ENCODE measurements around the gene PRDM16. TPM values are rescaled to one million over a fixed set of nuclear protein-coding genes. Genes with fewer than 3 reads are reported as not detected.

The PRDM16 gene
- total RNA-seq, 4 donors from 2014 or later = 5.4 to 13.2 (median 7.7) TPM

DNA sequence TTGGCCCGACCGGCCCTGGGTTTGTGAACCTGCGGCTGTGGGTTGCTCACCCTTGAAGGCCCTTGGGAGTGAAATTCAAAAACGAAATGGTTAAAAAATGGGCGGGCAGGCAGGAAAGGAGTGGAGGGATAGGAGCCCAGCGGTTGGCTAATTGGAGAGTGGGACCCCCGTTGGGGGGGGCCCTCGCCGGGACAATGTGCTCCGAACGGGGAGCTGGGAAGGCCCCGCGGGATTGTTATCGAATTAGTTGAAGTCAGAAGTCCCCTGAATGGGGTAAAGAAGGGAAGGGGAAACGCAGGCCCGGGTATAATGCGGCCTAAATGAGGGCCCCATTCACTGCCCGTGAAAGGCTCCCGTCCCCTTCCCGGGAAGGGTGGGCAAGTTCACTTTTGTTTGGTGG is 135.7 kb downstream of the PRDM16 start:
- H3K36me3 ChIP-seq = no peaks in the 10 kb centered on the region
- no peaks in the 10 kb centered on the region for H3K27me3 ChIP-seq
- no peak for DNase-seq
- H3K4me1 ChIP-seq = no peaks in the 10 kb centered on the region
- TF ChIP-seq, protein P1, sequence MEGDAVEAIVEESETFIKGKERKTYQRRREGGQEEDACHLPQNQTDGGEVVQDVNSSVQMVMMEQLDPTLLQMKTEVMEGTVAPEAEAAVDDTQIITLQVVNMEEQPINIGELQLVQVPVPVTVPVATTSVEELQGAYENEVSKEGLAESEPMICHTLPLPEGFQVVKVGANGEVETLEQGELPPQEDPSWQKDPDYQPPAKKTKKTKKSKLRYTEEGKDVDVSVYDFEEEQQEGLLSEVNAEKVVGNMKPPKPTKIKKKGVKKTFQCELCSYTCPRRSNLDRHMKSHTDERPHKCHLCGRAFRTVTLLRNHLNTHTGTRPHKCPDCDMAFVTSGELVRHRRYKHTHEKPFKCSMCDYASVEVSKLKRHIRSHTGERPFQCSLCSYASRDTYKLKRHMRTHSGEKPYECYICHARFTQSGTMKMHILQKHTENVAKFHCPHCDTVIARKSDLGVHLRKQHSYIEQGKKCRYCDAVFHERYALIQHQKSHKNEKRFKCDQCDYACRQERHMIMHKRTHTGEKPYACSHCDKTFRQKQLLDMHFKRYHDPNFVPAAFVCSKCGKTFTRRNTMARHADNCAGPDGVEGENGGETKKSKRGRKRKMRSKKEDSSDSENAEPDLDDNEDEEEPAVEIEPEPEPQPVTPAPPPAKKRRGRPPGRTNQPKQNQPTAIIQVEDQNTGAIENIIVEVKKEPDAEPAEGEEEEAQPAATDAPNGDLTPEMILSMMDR (IDR thresholded peaks at IDR 0.05) = no peak
- H3K9me3 ChIP-seq = no peaks in the 10 kb centered on the region
- no peak overlapping the region for H3K4me3 ChIP-seq
- no peak overlapping the region for H3K27ac ChIP-seq

DNA sequence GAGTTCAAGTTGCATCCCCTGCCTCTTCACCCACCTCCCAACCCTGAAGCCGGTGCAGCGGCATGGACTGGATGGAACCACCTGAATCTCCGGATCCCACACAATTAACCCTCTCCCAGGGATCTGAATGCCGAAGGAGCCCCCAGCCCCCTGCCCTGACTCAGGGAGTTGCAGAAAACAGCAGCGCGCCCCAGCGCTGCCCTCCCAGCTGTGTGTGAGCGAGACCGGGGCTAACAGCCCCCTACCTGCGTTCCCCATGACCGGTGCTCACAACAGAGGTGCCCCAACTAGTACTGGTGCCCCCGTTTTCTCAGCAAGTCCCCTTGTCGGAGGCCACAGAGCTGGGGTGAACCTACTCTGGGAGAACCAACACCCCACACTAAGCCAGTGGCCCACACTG is 136.8 kb downstream of the PRDM16 start:
- no peak overlapping the region for H3K27ac ChIP-seq
- no peak for DNase-seq
- no peaks in the 10 kb centered on the region for H3K9me3 ChIP-seq
- no peaks in the 10 kb centered on the region for H3K4me1 ChIP-seq
- TF ChIP-seq POLR2A (IDR thresholded peaks at IDR 0.05) = no peak
- TF ChIP-seq, protein P1 (IDR thresholded peaks at IDR 0.05) = no peak
- H3K36me3 ChIP-seq = no peaks in the 10 kb centered on the region
- H3K4me3 ChIP-seq = no peak overlapping the region
- H3K27me3 ChIP-seq = no peaks in the 10 kb centered on the region

DNA sequence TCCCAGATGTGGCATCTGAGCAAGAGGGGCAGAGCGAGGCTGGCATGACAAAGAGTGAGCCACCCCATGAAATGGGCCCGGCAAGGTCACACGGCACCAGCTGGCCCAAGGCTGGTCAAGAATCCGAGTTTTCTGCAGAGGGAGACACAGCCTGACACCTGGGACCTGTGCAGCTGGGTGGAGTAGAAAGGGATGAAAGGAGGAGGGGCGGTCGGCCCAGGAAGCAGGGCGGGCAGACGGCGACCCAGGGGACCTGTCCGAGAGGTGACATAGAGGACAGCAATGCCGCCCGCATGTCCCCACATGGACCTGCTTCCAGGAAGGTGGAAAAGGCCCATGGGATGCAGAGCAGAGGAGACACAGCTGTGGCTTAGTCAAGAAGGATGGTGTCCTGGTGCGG is 137.7 kb downstream of the PRDM16 start:
- Histone ChIP-seq H3K4me3 (no peak overlapping the region), H3K27me3 (no peaks in the 10 kb centered on the region), H3K9me3 (no peaks in the 10 kb centered on the region), H3K4me1 (no peaks in the 10 kb centered on the region), H3K36me3 (no peaks in the 10 kb centered on the region), H3K27ac (no peak overlapping the region)
- no peak for TF ChIP-seq POLR2A (IDR thresholded peaks at IDR 0.05)
- TF ChIP-seq, protein P1 (IDR thresholded peaks at IDR 0.05) = no peak
- DNase-seq = no peak

DNA sequence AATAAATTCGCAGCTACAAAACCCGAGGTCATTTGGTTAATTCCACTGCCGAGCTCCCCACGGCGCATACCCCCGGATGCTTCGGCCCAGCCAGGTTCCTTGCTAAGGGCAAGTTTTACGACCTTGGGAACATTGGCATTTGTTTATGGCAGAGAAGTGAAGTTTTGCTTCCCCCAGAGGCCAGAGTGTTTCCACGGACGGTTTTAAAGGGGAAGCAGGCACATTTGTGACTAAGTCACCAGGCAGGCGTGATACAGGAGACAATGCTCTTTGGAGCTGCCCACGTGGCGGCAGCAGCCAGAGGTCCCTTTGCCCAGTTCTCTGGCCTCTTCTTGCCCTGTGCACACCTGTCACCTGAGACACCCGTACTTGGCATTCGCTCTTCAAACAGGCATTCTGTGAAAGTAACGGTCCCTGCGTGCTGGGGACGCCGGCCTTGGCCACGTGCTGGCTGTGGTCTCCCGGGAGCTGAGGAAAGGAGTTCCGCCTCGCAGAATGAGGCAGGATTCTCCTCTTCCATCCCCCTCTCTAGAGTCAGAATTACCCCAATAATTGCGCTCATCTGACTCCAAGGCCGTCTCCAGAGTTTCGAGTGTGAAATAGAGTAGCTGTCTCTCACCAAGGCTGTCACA is 138.3 kb downstream of the PRDM16 start:
- H3K36me3 ChIP-seq = no peaks in the 10 kb centered on the region
- no peaks in the 10 kb centered on the region for H3K9me3 ChIP-seq
- no peak overlapping the region for H3K4me3 ChIP-seq
- H3K27me3 ChIP-seq = no peaks in the 10 kb centered on the region
- DNase-seq = peak in 1 of 3 donors; percentile 64
- H3K4me1 ChIP-seq = no peaks in the 10 kb centered on the region
- TF ChIP-seq, protein P1 (IDR thresholded peaks at IDR 0.05) = peak in 2 of 6 experiments; percentile 6 to 10
- no peak for TF ChIP-seq POLR2A (IDR thresholded peaks at IDR 0.05)
- H3K27ac ChIP-seq = no peak overlapping the region

DNA sequence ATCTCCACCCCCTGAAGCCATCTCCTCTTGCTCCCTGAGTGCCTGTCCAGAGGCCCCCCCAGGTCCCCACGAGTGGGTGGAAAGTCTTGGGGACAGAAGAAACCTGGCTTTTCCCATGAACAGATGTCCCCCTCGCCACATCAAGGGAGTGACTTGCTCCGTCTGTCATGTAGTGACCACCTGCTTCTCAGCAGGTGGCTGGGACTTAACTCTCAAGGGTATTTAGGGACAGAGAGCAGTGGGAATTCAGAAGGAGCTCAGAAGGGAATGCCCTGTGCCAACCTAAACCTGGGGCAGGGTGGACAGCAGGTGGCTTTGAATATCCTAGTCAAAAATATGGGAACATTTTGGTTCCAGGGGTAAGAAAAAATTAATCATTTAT is 139.8 kb downstream of the PRDM16 start:
- peaks cover 0 to 8% (median 0%) of the 10 kb centered on the region in 4 donors for H3K4me1 ChIP-seq
- TF ChIP-seq, protein P1 (IDR thresholded peaks at IDR 0.05) = no peak
- TF ChIP-seq POLR2A (IDR thresholded peaks at IDR 0.05) = no peak
- H3K27me3 ChIP-seq = no peaks in the 10 kb centered on the region
- H3K4me3 ChIP-seq = no peak overlapping the region
- H3K27ac ChIP-seq = no peak overlapping the region
- DNase-seq = no peak
- no peaks in the 10 kb centered on the region for H3K36me3 ChIP-seq
- no peaks in the 10 kb centered on the region for H3K9me3 ChIP-seq

DNA sequence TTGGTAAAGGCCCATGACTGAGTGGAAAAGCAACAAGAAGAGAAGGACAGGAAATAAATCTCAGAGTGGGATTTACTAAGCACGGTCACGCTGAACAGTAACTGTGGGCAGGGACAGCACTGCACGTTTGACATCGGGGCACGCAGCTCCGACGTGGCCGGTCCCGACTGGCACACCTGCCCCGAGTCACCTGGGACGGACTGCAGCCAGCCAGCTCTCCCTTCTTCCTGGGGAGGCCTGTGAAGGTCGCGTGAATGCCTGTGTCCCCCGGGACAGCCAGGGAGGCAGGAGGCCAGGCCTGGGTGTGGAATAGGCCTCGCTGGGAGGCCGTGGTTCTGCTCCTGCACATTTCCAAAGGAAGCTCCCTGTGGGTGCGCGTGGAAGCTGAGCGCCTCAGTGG is 140.2 kb downstream of the PRDM16 start:
- H3K27ac ChIP-seq = no peak overlapping the region
- no peaks in the 10 kb centered on the region for H3K9me3 ChIP-seq
- peaks cover 0 to 12% (median 0%) of the 10 kb centered on the region in 4 donors for H3K4me1 ChIP-seq
- TF ChIP-seq POLR2A (IDR thresholded peaks at IDR 0.05) = no peak
- TF ChIP-seq, protein P1 (IDR thresholded peaks at IDR 0.05) = no peak
- H3K36me3 ChIP-seq = no peaks in the 10 kb centered on the region
- no peaks in the 10 kb centered on the region for H3K27me3 ChIP-seq
- H3K4me3 ChIP-seq = no peak overlapping the region
- DNase-seq = no peak
